Spleen (tissue), 7 donors: ENCODE results near the gene PCID2.

Experiments used
- POLR2A ChIP-seq, 3 donors: fragments of 450-650 bp; IDR thresholded peaks; one replicate each; pipeline ENCODE4 v1.5.1; 2017; ENCODE audit warnings: antibody characterized with exemption in 3 of 3, mild to moderate bottlenecking in 1 of 3
- TF ChIP-seq, protein P1 (sequence below), 11 experiments: fragments of 200-600 bp in 7 of 11; fragments of 450-650 bp in 4 of 11; sonication (generic) in 4 of 11; IDR thresholded peaks in 8 of 11; conservative IDR thresholded peaks in 3 of 11; 1 replicate in 7 of 11; 2 replicates in 4 of 11; pipeline versions ENCODE4 v1.4.0 to v1.8.0; 2016 to 2021; ENCODE audit warnings: antibody characterized with exemption in 11 of 11, inconsistent platforms in 4 of 11, mild to moderate bottlenecking in 1 of 11
- donor health status: DM: no; HTN: no; CAD: no; lungs with moderate emphysema.
- donor health status: DM: no; HTN: no; CAD: no.
- donor health status: DM: no; HTN: no; CAD: no.

DNA sequence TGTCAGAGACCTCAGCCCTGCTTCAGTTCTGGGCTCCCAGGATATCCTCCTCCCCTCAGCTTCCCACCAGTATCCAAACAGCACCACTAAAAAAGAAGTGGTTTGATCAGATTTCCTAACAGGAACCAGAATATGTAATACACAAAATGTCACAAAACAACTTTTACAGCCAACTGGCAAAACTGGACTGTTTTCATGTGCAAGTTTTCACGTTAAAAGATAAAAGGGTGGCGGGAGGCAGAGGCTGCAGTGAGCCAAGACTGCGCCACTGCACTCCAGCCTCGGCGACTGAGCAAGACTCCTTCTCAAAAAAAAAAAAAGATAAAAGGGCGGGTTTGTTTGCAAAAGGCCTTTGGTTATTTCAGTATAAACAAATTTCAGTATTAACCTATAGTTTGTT is 13.1 kb downstream of the PCID2 start:
- no peak for TF ChIP-seq POLR2A (IDR thresholded peaks at IDR 0.05)
- TF ChIP-seq, protein P1, sequence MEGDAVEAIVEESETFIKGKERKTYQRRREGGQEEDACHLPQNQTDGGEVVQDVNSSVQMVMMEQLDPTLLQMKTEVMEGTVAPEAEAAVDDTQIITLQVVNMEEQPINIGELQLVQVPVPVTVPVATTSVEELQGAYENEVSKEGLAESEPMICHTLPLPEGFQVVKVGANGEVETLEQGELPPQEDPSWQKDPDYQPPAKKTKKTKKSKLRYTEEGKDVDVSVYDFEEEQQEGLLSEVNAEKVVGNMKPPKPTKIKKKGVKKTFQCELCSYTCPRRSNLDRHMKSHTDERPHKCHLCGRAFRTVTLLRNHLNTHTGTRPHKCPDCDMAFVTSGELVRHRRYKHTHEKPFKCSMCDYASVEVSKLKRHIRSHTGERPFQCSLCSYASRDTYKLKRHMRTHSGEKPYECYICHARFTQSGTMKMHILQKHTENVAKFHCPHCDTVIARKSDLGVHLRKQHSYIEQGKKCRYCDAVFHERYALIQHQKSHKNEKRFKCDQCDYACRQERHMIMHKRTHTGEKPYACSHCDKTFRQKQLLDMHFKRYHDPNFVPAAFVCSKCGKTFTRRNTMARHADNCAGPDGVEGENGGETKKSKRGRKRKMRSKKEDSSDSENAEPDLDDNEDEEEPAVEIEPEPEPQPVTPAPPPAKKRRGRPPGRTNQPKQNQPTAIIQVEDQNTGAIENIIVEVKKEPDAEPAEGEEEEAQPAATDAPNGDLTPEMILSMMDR (IDR thresholded peaks at IDR 0.05 in 8 of 11, conservative IDR thresholded peaks at IDR 0.05 in 3 of 11) = no peak
